WTC11 (cell line): Measurements from ENCODE around the gene MORN5. TPM values are rescaled to one million over a fixed set of nuclear protein-coding genes. Genes with fewer than 3 reads are reported as not detected.

Source experiments
- ATAC-seq: fragments of 200-7000 bp; cut with Tn5 transposase; 2 replicates; pipeline ENCODE4 v1.10.0; 2021; ENCODE audit warnings: mild to moderate bottlenecking, moderate library complexity
- CTCF ChIA-PET: fragments of 300-600 bp; sonication (Branson Sonifier 250); formaldehyde crosslinking; loops from one replicate; lab custom pipeline; 2021; ENCODE audit warnings: antibody characterized with exemption; lab: Charles Lee
- POLR2A ChIA-PET: fragments of 350-600 bp; sonication (Branson Sonifier 250); formaldehyde crosslinking; loops from one replicate; lab custom pipeline; 2021; ENCODE audit warnings: antibody characterized with exemption; lab: Charles Lee
- DNase-seq: peaks from one replicate; pipeline ENCODE4 v3.0.0; 2021; ENCODE audit warnings: low spot score
- H3K27ac Mint-ChIP-seq: 2 replicates; pipeline ENCODE4 v1.8.0; 2021; ENCODE audit warnings: mixed read lengths
- H3K27me3 Mint-ChIP-seq: 2 replicates; pipeline ENCODE4 v1.8.0; 2021; ENCODE audit warnings: low read depth, mild to moderate bottlenecking, moderate library complexity, mixed read lengths
- H3K36me3 Mint-ChIP-seq: 2 replicates; pipeline ENCODE4 v1.8.0; 2021; ENCODE audit warnings: mixed read lengths
- H3K4me1 Mint-ChIP-seq: 2 replicates; pipeline ENCODE4 v1.8.0; 2022; ENCODE audit warnings: mixed read lengths
- H3K4me3 Mint-ChIP-seq: 2 replicates; pipeline ENCODE4 v1.8.0; 2021; ENCODE audit warnings: mild to moderate bottlenecking, moderate library complexity, mixed read lengths
- H3K9me3 Mint-ChIP-seq: 2 replicates; pipeline ENCODE4 v1.8.0; 2021; ENCODE audit warnings: mixed read lengths
- AR ChIP-seq: fragments of 250-450 bp; sonication (Bioruptor Pico); IDR thresholded peaks from 2 replicates; pipeline ENCODE4 v1.9.0; 2021; ENCODE audit warnings: mild to moderate bottlenecking
- CREM ChIP-seq: sonication (generic); formaldehyde crosslinking; IDR thresholded peaks from 2 replicates; pipeline ENCODE4 v1.8.1; 2022; ENCODE audit warnings: mild to moderate bottlenecking, missing genetic modification reagents, moderate library complexity
- E2F1 ChIP-seq: sonication (generic); formaldehyde crosslinking; IDR thresholded peaks from 2 replicates; pipeline ENCODE4 v1.8.0; 2022; ENCODE audit warnings: mild to moderate bottlenecking, missing genetic modification reagents
- E2F4 ChIP-seq: sonication (generic); formaldehyde crosslinking; IDR thresholded peaks from 2 replicates; pipeline ENCODE4 v1.8.1; 2022; ENCODE audit warnings: low read depth, mild to moderate bottlenecking, moderate library complexity, missing genetic modification reagents, borderline replicate concordance
- ETV6 ChIP-seq: sonication (generic); formaldehyde crosslinking; IDR thresholded peaks from 2 replicates; pipeline ENCODE4 v1.8.1; 2022; ENCODE audit warnings: mild to moderate bottlenecking, missing genetic modification reagents
- FOXP4 ChIP-seq: sonication (generic); formaldehyde crosslinking; IDR thresholded peaks from 2 replicates; pipeline ENCODE4 v1.8.0; 2022; ENCODE audit warnings: mild to moderate bottlenecking, missing genetic modification reagents
- GABPB1 ChIP-seq: sonication (generic); formaldehyde crosslinking; IDR thresholded peaks from 2 replicates; pipeline ENCODE4 v1.8.1; 2023; ENCODE audit warnings: mild to moderate bottlenecking, missing genetic modification reagents
- GRHL2 ChIP-seq: fragments of 250-450 bp; sonication (Bioruptor Pico); IDR thresholded peaks from 2 replicates; pipeline ENCODE4 v1.8.0; 2022; ENCODE audit warnings: mild to moderate bottlenecking, moderate library complexity; ENCODE audit not compliant: insufficient replicate concordance, severe bottlenecking
- NFATC4 ChIP-seq: fragments of 250-450 bp; sonication (Bioruptor Pico); IDR thresholded peaks from 2 replicates; pipeline ENCODE4 v1.9.0; 2021; ENCODE audit warnings: mild to moderate bottlenecking
- SMAD3 ChIP-seq: sonication (generic); formaldehyde crosslinking; IDR thresholded peaks from 2 replicates; pipeline ENCODE4 v1.8.0; 2022; ENCODE audit warnings: missing genetic modification reagents, mild to moderate bottlenecking, borderline replicate concordance
- SOX15 ChIP-seq: fragments of 250-450 bp; sonication (Bioruptor Pico); IDR thresholded peaks from 2 replicates; pipeline ENCODE4 v1.9.0; 2021; ENCODE audit warnings: mild to moderate bottlenecking
- TCF7 ChIP-seq: sonication (generic); formaldehyde crosslinking; IDR thresholded peaks from 2 replicates; pipeline ENCODE4 v1.8.0; 2022; ENCODE audit warnings: mild to moderate bottlenecking, low read depth, missing genetic modification reagents, moderate library complexity
- TP53 ChIP-seq: sonication (generic); formaldehyde crosslinking; IDR thresholded peaks from 2 replicates; pipeline ENCODE4 v1.8.1; 2023; ENCODE audit warnings: mild to moderate bottlenecking, missing genetic modification reagents
- USF2 ChIP-seq: sonication (generic); formaldehyde crosslinking; IDR thresholded peaks from 2 replicates; pipeline ENCODE4 v1.8.1; 2023; ENCODE audit warnings: mild to moderate bottlenecking, missing genetic modification reagents, moderate library complexity
- ZNF121 ChIP-seq: sonication (generic); formaldehyde crosslinking; IDR thresholded peaks from 2 replicates; pipeline ENCODE4 v1.8.0; 2023; ENCODE audit warnings: missing genetic modification reagents
- ZNF423 ChIP-seq: fragments of 250-450 bp; sonication (Bioruptor Pico); IDR thresholded peaks from 2 replicates; pipeline ENCODE4 v2.1.2; 2022; ENCODE audit warnings: mild to moderate bottlenecking, moderate library complexity
- ZSCAN18 ChIP-seq: fragments of 250-450 bp; sonication (Bioruptor Pico); IDR thresholded peaks from 2 replicates; pipeline ENCODE4 v2.1.2; 2022; ENCODE audit warnings: mild to moderate bottlenecking, moderate library complexity
- total RNA-seq: library from RNA; stranded (reverse); gene quantifications from 3 replicates; pipeline ENCODE4 v1.2.3, GENCODE V29; 2021
- TF ChIP-seq, protein P1 (sequence below): fragments of 250-450 bp; sonication (Bioruptor Pico); IDR thresholded peaks from 2 replicates; pipeline ENCODE4 v1.8.0; 2021; ENCODE audit warnings: mild to moderate bottlenecking

The MORN5 gene
- total RNA-seq, 1 experiment from 2014 or later: not detected

DNA sequence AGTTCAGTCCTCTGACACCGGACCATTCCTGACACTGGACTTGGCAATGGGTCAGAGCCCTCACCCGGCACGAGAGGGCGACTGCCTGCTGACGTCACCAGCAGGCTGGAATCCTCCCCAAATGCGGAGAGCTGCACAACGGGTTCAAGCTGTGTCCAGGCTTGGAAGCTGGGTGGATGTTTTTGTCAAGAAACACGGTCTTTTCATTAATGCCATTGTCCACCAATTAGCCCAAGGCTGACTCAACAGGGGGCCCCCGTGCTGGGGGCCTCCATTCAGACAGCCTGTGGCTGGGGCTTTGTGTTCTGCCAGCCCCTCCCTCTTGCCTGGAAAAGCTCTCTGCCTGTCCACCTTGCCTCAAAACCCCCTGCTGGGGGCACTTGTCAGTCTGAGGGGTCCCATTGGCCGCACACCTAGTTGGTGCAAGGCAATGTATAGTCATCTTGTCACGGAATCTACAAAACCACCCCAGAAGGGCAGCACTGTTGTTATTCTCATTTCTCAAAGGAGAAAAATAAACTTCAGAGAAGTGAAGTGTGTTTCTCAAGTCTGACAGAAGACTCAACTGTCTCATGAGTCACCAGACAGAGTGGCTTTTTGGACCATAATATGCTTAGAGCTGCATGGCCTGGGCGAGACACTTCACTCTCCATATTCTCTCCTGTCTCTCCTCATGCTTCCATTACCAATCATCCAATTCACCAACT, 24.7 kb upstream of the MORN5 start:
- H3K27ac Mint-ChIP-seq: no peak overlapping the region
- H3K4me3 Mint-ChIP-seq: peak overlapping the region; percentile 5; the same call in 1 of the 2 replicates
- no peaks in the 10 kb centered on the region for H3K9me3 Mint-ChIP-seq
- H3K4me1 Mint-ChIP-seq: peaks cover 54% of the 10 kb centered on the region
- H3K27me3 Mint-ChIP-seq: peaks cover 15% of the 10 kb centered on the region
- CTCF ChIA-PET: interaction anchor here (0.8 to 5.8 kb wide), 15 partner anchors 10 to 329 kb away, joined by 3 to 40 read pairs (median 6); partner anchors contain the start of genes MORN5 and NDUFA8
- H3K36me3 Mint-ChIP-seq: no peaks in the 10 kb centered on the region
- TF ChIP-seq CREM (peak; percentile 71; the same call in 1 of the 2 replicates), AR (CRISPR knock-in tag) (no peak), ZNF423 (CRISPR knock-in tag) (peak; percentile 70)
- POLR2A ChIA-PET: no interaction called here
- peak; percentile 14; the same call in 1 of the 2 replicates for ATAC-seq
- no peak for DNase-seq

GRCh38 chr9:122135529-122135859, 24.2 kb upstream of the MORN5 start:
- no peak overlapping the region for H3K27ac Mint-ChIP-seq
- no peak for DNase-seq
- ATAC-seq: no peak
- CTCF ChIA-PET: interaction anchor here (0.9 to 5.8 kb wide), 12 partner anchors 9 to 221 kb away, joined by 3 to 40 read pairs (median 7); partner anchors contain the start of genes MORN5 and NDUFA8
- peaks cover 13% of the 10 kb centered on the region for H3K27me3 Mint-ChIP-seq
- POLR2A ChIA-PET: no interaction called here
- no peaks in the 10 kb centered on the region for H3K36me3 Mint-ChIP-seq
- H3K4me1 Mint-ChIP-seq: peaks cover 54% of the 10 kb centered on the region
- no peak overlapping the region for H3K4me3 Mint-ChIP-seq
- TF ChIP-seq TCF7 (CRISPR knock-in tag) (no peak), ZNF121 (CRISPR knock-in tag) (peak; percentile 41; the same call in 1 of the 2 replicates)
- no peaks in the 10 kb centered on the region for H3K9me3 Mint-ChIP-seq

GRCh38 chr9:122138560-122139268, 21.0 kb upstream of the MORN5 start:
- H3K4me3 Mint-ChIP-seq: no peak overlapping the region
- TF ChIP-seq SOX15 (CRISPR knock-in tag) (no peak), E2F4 (no peak), FOXP4 (CRISPR knock-in tag) (no peak), ZSCAN18 (CRISPR knock-in tag) (no peak), SMAD3 (CRISPR knock-in tag) (no peak), TP53 (CRISPR knock-in tag) (no peak), E2F1 (no peak), GRHL2 (CRISPR knock-in tag) (no peak), ETV6 (CRISPR knock-in tag) (no peak), NFATC4 (CRISPR knock-in tag) (no peak), USF2 (no peak), GABPB1 (CRISPR knock-in tag) (no peak)
- TF ChIP-seq, protein P1, sequence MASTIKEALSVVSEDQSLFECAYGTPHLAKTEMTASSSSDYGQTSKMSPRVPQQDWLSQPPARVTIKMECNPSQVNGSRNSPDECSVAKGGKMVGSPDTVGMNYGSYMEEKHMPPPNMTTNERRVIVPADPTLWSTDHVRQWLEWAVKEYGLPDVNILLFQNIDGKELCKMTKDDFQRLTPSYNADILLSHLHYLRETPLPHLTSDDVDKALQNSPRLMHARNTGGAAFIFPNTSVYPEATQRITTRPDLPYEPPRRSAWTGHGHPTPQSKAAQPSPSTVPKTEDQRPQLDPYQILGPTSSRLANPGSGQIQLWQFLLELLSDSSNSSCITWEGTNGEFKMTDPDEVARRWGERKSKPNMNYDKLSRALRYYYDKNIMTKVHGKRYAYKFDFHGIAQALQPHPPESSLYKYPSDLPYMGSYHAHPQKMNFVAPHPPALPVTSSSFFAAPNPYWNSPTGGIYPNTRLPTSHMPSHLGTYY (CRISPR knock-in tag): no peak

More at GRCh38 chr9:122138560-122139268, 21.0 kb upstream of the MORN5 start:
- ChIA-PET CTCF (interaction anchor here (1.0 to 1.6 kb wide), 4 partner anchors 12 to 211 kb away, joined by 3 to 6 read pairs (median 4); no protein-coding TSS in a partner anchor), POLR2A (interaction anchor here (0.6 kb wide), 1 partner anchor 13 kb away, joined by 3 read pairs; no protein-coding TSS in a partner anchor)
- DNase-seq (no peak), ATAC-seq (no peak)
- peaks cover 25% of the 10 kb centered on the region for H3K4me1 Mint-ChIP-seq
- no peaks in the 10 kb centered on the region for H3K9me3 Mint-ChIP-seq
- H3K27me3 Mint-ChIP-seq: no peaks in the 10 kb centered on the region
- peaks cover 8% of the 10 kb centered on the region for H3K36me3 Mint-ChIP-seq
- H3K27ac Mint-ChIP-seq: no peak overlapping the region
